Neural cell (in vitro differentiated cells): ENCODE results near the gene MTTP. TPM values are rescaled to one million over a fixed set of nuclear protein-coding genes. Genes with fewer than 3 reads are reported as not detected.

Source experiments
- H2AFZ ChIP-seq: fragments of 200-600, 300-800 bp; sonication (generic), shearing (Covaris generic); 2 replicates; pipeline ENCODE4 v1.6.0; 2014; ENCODE audit warnings: low read depth, mild to moderate bottlenecking, antibody characterized with exemption, low read length, moderate library complexity
- H3F3A ChIP-seq: fragments of 200-600 bp; shearing (Covaris generic); 2 replicates; pipeline ENCODE4 v1.6.1; 2016; ENCODE audit warnings: mild to moderate bottlenecking, moderate library complexity, mixed read lengths, antibody characterized with exemption, low read length; ENCODE audit not compliant: insufficient read depth, poor library complexity, severe bottlenecking
- H3K27ac ChIP-seq: fragments of 200-600, 300-800 bp; sonication (generic), shearing (Covaris generic); 2 replicates; pipeline ENCODE4 v1.5.1; 2014; ENCODE audit warnings: mild to moderate bottlenecking, low read length, moderate library complexity
- H3K27me3 ChIP-seq: fragments of 300-800, 200-600 bp; sonication (generic), shearing (Covaris generic); 2 replicates; pipeline ENCODE4 v1.6.0; 2014; ENCODE audit warnings: mild to moderate bottlenecking, low read depth, low read length, moderate library complexity; ENCODE audit not compliant: insufficient read depth
- H3K36me3 ChIP-seq: fragments of 300-800, 200-600 bp; sonication (generic), shearing (Covaris generic); 2 replicates; pipeline ENCODE4 v1.5.1; 2014; ENCODE audit warnings: mild to moderate bottlenecking, antibody characterized with exemption, low read length, moderate library complexity; ENCODE audit not compliant: insufficient read depth
- H3K4me2 ChIP-seq: fragments of 300-800, 200-600 bp; sonication (generic), shearing (Covaris generic); 2 replicates; pipeline ENCODE4 v1.6.0; 2014; ENCODE audit warnings: mild to moderate bottlenecking, low read length
- H3K4me3 ChIP-seq: fragments of 300-800, 200-600 bp; sonication (generic), shearing (Covaris generic); 2 replicates; pipeline ENCODE4 v1.5.1; 2014; ENCODE audit warnings: mild to moderate bottlenecking, low read length, moderate library complexity
- H3K79me2 ChIP-seq: fragments of 200-600 bp; shearing (Covaris generic); replicated peaks from 2 replicates; pipeline ENCODE4 v1.6.0; 2014; ENCODE audit warnings: mild to moderate bottlenecking, low read length, moderate library complexity; ENCODE audit not compliant: insufficient read depth
- H3K9ac ChIP-seq: fragments of 300-800, 200-600 bp; sonication (generic), shearing (Covaris generic); 2 replicates; pipeline ENCODE4 v1.6.1; 2016; ENCODE audit warnings: mild to moderate bottlenecking, low read length, mixed read lengths
- H3K9me2 ChIP-seq: fragments of 200-600 bp; shearing (Covaris generic); 2 replicates; pipeline ENCODE4 v1.6.1; 2016; ENCODE audit warnings: mild to moderate bottlenecking, low read length, mixed read lengths; ENCODE audit not compliant: insufficient read depth
- H3K9me3 ChIP-seq: fragments of 200-600, 300-800 bp; sonication (generic), shearing (Covaris generic); 2 replicates; pipeline ENCODE4 v1.6.1; 2016; ENCODE audit warnings: mild to moderate bottlenecking, mixed run types, low read length, moderate library complexity, mixed read lengths
- H4K20me1 ChIP-seq: fragments of 200-600 bp; shearing (Covaris generic); 2 replicates; pipeline ENCODE4 v1.6.1; 2016; ENCODE audit warnings: mild to moderate bottlenecking, mixed run types; ENCODE audit not compliant: insufficient read depth
- CTCF ChIP-seq: fragments of 450-650 bp; IDR thresholded peaks from 2 replicates; pipeline ENCODE4 v1.5.1; 2014; ENCODE audit warnings: antibody characterized with exemption, mild to moderate bottlenecking, moderate library complexity; ENCODE audit not compliant: poor library complexity, severe bottlenecking
- EP300 ChIP-seq: fragments of 450-650 bp; conservative IDR thresholded peaks from 2 replicates; pipeline ENCODE4 v1.6.1; 2014; ENCODE audit warnings: antibody characterized with exemption, mild to moderate bottlenecking, moderate library complexity; ENCODE audit not compliant: poor library complexity, severe bottlenecking
- EZH2 ChIP-seq: fragments of 200-600, 300-800 bp; shearing (Covaris generic), sonication (generic); IDR thresholded peaks from 2 replicates; pipeline ENCODE4 v1.6.1; 2014; ENCODE audit warnings: antibody characterized with exemption, low read length, borderline replicate concordance, mild to moderate bottlenecking; ENCODE audit not compliant: insufficient read depth, poor library complexity, severe bottlenecking
- MXI1 ChIP-seq: fragments of 450-650 bp; conservative IDR thresholded peaks from 2 replicates; pipeline ENCODE4 v1.6.1; 2014; ENCODE audit warnings: antibody characterized with exemption, mild to moderate bottlenecking; ENCODE audit not compliant: poor library complexity, severe bottlenecking
- POLR2AphosphoS5 ChIP-seq: IDR thresholded peaks from 2 replicates; pipeline ENCODE4 v1.6.1; 2012
- RAD21 ChIP-seq: fragments of 450-650 bp; conservative IDR thresholded peaks from 2 replicates; pipeline ENCODE4 v1.6.1; 2014; ENCODE audit warnings: antibody characterized with exemption, mild to moderate bottlenecking, moderate library complexity
- REST ChIP-seq: IDR thresholded peaks from 2 replicates; pipeline ENCODE4 v1.6.1; 2012; ENCODE audit warnings: borderline replicate concordance
- SMC3 ChIP-seq: fragments of 450-650 bp; conservative IDR thresholded peaks from 2 replicates; pipeline ENCODE4 v1.6.1; 2014; ENCODE audit warnings: antibody characterized with exemption, mild to moderate bottlenecking, moderate library complexity; ENCODE audit not compliant: poor library complexity
- TAF1 ChIP-seq: IDR thresholded peaks from 2 replicates; pipeline ENCODE4 v1.6.1; 2012; ENCODE audit warnings: low read depth
- polyA plus RNA-seq: library from polyadenylated mRNA; depleted of rRNA; stranded (reverse); fragments of >200 nt; gene quantifications from 2 replicates; pipeline ENCODE4 v1.2.3, GENCODE V29; 2014

MTTP gene
- polyA plus RNA-seq, 1 donor from 2014 or later: 1.2 TPM

GRCh38 chr4:99655308-99656081 lies 80.9 kb downstream of the MTTP start:
- H3K27ac ChIP-seq: no peak overlapping the region
- TF ChIP-seq REST (no peak), CTCF (no peak), RAD21 (no peak), MXI1 (no peak), POLR2AphosphoS5 (no peak), SMC3 (no peak), TAF1 (no peak), EZH2 (no peak), EP300 (no peak)
- no peaks in the 10 kb centered on the region for H3K36me3 ChIP-seq
- H3K9me3 ChIP-seq: no peaks in the 10 kb centered on the region
- no peaks in the 10 kb centered on the region for H3K79me2 ChIP-seq
- H2AFZ ChIP-seq: no peak overlapping the region
- H3K4me3 ChIP-seq: no peak overlapping the region
- H4K20me1 ChIP-seq: no peaks in the 10 kb centered on the region
- no peaks in the 10 kb centered on the region for H3F3A ChIP-seq
- no peaks in the 10 kb centered on the region for H3K9me2 ChIP-seq
- H3K27me3 ChIP-seq: no peaks in the 10 kb centered on the region
- no peak overlapping the region for H3K9ac ChIP-seq
- no peak overlapping the region for H3K4me2 ChIP-seq

- Histone ChIP-seq H3K9ac (no peak within 1 kb of the TSS), H3K79me2 (no peaks in the 10 kb centered on the region), H3F3A (no peaks in the 10 kb centered on the region), H3K27me3 (no peaks in the 10 kb centered on the region), H3K9me2 (no peaks in the 10 kb centered on the region), H2AFZ (no peak within 1 kb of the TSS), H3K36me3 (no peaks in the 10 kb centered on the region), H3K4me2 (no peak within 1 kb of the TSS), H3K4me3 (no peak within 1 kb of the TSS), H3K9me3 (no peaks in the 10 kb centered on the region), H3K27ac (no peak within 1 kb of the TSS), H4K20me1 (no peaks in the 10 kb centered on the region)
- no peak for TF ChIP-seq EP300
- TF ChIP-seq EZH2: no peak
Observed at GRCh38 chr4:99657798-99658197, 83.2 kb downstream of the MTTP start, which contains the start of gene C4orf54. C4orf54 (minus strand) TSS chr4:99657828; CDS start chr4:99654648, 3,180 bp downstream.
